HCT116 (cell line): ENCODE measurements around the gene HACD4.

ENCODE experiments used
- CEBPB ChIP-seq: IDR thresholded peaks from 2 replicates; pipeline ENCODE4 v1.6.1; 2012; ENCODE audit warnings: low read depth
- ELF1 ChIP-seq: IDR thresholded peaks from 2 replicates; pipeline ENCODE4 v1.6.1; 2012; ENCODE audit warnings: low read depth, borderline replicate concordance
- EZH2 ChIP-seq: fragments of 200-600 bp; sonication (generic); IDR thresholded peaks from 2 replicates; pipeline ENCODE4 v1.6.1; 2017; ENCODE audit warnings: antibody characterized with exemption, mixed run types
- JUND ChIP-seq: IDR thresholded peaks from 2 replicates; pipeline ENCODE4 v1.6.1; 2012
- POLR2A ChIP-seq: IDR thresholded peaks from 2 replicates; pipeline ENCODE4 v1.7.0; 2011; ENCODE audit warnings: borderline replicate concordance; ENCODE audit not compliant: insufficient read depth, insufficient read length; ENCODE audit errors: extremely low read depth
- POLR2AphosphoS5 ChIP-seq: IDR thresholded peaks from 2 replicates; pipeline ENCODE4 v1.6.1; 2011; ENCODE audit warnings: mild to moderate bottlenecking, low read depth, low read length, moderate library complexity
- RAD21 ChIP-seq: IDR thresholded peaks from 2 replicates; pipeline ENCODE4 v1.6.1; 2012; ENCODE audit warnings: low read depth, mild to moderate bottlenecking
- SP1 ChIP-seq: IDR thresholded peaks from 2 replicates; pipeline ENCODE4 v1.6.1; 2012; ENCODE audit warnings: low read depth
- TF ChIP-seq, protein P1 (sequence below), 3 experiments: fragments of 200-600 bp in 1 of 3; sonication (generic) in 1 of 3; IDR thresholded peaks in 2 of 3; conservative IDR thresholded peaks in 1 of 3; 2 replicates each; pipeline ENCODE4 v1.5.1; 2012 to 2017; ENCODE audit warnings: low read depth in 2 of 3, low read length in 2 of 3, antibody characterized with exemption in 1 of 3, borderline replicate concordance in 1 of 3, control low read depth in 1 of 3, mild to moderate bottlenecking in 1 of 3, mixed read lengths in 1 of 3, mixed run types in 1 of 3, moderate library complexity in 1 of 3; ENCODE audit not compliant: insufficient read depth in 1 of 3
- TF ChIP-seq, protein P2 (sequence below): IDR thresholded peaks from 2 replicates; pipeline ENCODE4 v1.6.1; 2012; ENCODE audit warnings: low read depth
- TF ChIP-seq, protein P3 (sequence below): IDR thresholded peaks from 2 replicates; pipeline ENCODE4 v1.6.1; 2012

DNA sequence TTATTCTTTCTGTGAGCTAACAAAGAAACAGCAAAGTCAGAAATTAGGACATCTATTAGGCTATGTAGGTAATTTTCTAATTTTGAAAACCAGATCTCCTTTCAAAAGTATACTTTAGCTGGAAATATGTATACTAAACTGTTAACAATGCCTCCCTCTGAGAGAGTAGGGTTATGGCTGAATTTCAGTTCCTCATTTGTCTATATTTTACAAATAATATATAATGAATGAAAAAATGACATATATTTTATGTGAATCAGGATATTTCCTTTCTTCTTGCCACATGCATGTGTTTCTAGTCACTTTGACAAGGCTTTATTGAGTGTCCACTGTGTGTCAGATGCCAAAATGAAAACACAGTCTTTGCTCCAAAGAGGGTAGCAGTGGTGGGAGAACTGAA is 15.4 kb downstream of the HACD4 start:
- TF ChIP-seq POLR2A (no peak), CEBPB (no peak), SP1 (no peak), EZH2 (no peak), ELF1 (no peak), RAD21 (no peak), JUND (no peak), POLR2AphosphoS5 (no peak)
- TF ChIP-seq, protein P1, sequence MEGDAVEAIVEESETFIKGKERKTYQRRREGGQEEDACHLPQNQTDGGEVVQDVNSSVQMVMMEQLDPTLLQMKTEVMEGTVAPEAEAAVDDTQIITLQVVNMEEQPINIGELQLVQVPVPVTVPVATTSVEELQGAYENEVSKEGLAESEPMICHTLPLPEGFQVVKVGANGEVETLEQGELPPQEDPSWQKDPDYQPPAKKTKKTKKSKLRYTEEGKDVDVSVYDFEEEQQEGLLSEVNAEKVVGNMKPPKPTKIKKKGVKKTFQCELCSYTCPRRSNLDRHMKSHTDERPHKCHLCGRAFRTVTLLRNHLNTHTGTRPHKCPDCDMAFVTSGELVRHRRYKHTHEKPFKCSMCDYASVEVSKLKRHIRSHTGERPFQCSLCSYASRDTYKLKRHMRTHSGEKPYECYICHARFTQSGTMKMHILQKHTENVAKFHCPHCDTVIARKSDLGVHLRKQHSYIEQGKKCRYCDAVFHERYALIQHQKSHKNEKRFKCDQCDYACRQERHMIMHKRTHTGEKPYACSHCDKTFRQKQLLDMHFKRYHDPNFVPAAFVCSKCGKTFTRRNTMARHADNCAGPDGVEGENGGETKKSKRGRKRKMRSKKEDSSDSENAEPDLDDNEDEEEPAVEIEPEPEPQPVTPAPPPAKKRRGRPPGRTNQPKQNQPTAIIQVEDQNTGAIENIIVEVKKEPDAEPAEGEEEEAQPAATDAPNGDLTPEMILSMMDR (IDR thresholded peaks at IDR 0.05 in 2 of 3, conservative IDR thresholded peaks at IDR 0.05 in 1 of 3; ENCODE audit: borderline replicate concordance in 1 of 3, insufficient read depth in 1 of 3, low read depth in 2 of 3, low read length in 2 of 3) = no peak
- TF ChIP-seq, protein P2, sequence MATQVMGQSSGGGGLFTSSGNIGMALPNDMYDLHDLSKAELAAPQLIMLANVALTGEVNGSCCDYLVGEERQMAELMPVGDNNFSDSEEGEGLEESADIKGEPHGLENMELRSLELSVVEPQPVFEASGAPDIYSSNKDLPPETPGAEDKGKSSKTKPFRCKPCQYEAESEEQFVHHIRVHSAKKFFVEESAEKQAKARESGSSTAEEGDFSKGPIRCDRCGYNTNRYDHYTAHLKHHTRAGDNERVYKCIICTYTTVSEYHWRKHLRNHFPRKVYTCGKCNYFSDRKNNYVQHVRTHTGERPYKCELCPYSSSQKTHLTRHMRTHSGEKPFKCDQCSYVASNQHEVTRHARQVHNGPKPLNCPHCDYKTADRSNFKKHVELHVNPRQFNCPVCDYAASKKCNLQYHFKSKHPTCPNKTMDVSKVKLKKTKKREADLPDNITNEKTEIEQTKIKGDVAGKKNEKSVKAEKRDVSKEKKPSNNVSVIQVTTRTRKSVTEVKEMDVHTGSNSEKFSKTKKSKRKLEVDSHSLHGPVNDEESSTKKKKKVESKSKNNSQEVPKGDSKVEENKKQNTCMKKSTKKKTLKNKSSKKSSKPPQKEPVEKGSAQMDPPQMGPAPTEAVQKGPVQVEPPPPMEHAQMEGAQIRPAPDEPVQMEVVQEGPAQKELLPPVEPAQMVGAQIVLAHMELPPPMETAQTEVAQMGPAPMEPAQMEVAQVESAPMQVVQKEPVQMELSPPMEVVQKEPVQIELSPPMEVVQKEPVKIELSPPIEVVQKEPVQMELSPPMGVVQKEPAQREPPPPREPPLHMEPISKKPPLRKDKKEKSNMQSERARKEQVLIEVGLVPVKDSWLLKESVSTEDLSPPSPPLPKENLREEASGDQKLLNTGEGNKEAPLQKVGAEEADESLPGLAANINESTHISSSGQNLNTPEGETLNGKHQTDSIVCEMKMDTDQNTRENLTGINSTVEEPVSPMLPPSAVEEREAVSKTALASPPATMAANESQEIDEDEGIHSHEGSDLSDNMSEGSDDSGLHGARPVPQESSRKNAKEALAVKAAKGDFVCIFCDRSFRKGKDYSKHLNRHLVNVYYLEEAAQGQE = no peak
- TF ChIP-seq, protein P3, sequence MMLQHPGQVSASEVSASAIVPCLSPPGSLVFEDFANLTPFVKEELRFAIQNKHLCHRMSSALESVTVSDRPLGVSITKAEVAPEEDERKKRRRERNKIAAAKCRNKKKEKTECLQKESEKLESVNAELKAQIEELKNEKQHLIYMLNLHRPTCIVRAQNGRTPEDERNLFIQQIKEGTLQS = no peak
